ENCODE measurements around the gene JPT1. TPM values are rescaled to one million over a fixed set of nuclear protein-coding genes. Genes with fewer than 3 reads are reported as not detected.

JPT1 gene
- total and polyA plus RNA-seq, 4 donors: 35.1 to 140 (median 97.1) TPM

GRCh38 chr17:75191584-75191983, 37.3 kb upstream of the JPT1 start:
- Histone ChIP-seq H3K4me3 (no peak overlapping the region), H3K4me1 (ENCODE audit: control insufficient read depth in 5 of 5, insufficient read depth in 5 of 5, low read length in 5 of 5) (no peaks in the 10 kb centered on the region), H3K27ac (ENCODE audit: low read depth in 1 of 2, low read length in 1 of 2) (no peak overlapping the region), H3K9ac (ENCODE audit: insufficient read depth in 1 of 2, low read length in 2 of 2) (no peak overlapping the region), H3K27me3 (ENCODE audit: control insufficient read depth in 3 of 3, insufficient read depth in 3 of 3, low read length in 2 of 3) (no peaks in the 10 kb centered on the region), H3K36me3 (ENCODE audit: control insufficient read depth in 4 of 4, insufficient read depth in 4 of 4, low read length in 4 of 4) (no peaks in the 10 kb centered on the region), H3K9me3 (ENCODE audit: control insufficient read depth in 4 of 4, insufficient read depth in 3 of 4, low read length in 3 of 4) (no peaks in the 10 kb centered on the region)
- 58 to 70% methylated on average over 4 of the region's 4 CpGs for WGBS, 2 donors
- ATAC-seq (ENCODE audit: insufficient read depth, low FRiP score): no peak
- no peak for TF ChIP-seq CTCF (IDR thresholded peaks at IDR 0.05; ENCODE audit: control extremely low read depth, extremely low read depth)
- peak in 1 of 3 donors; percentile 28 for DNase-seq

- no peaks in the 10 kb centered on the region for H3K9me3 ChIP-seq (ENCODE audit: control insufficient read depth in 4 of 4, insufficient read depth in 3 of 4, low read length in 3 of 4)
- H3K4me1 ChIP-seq (ENCODE audit: control insufficient read depth in 5 of 5, insufficient read depth in 5 of 5, low read length in 5 of 5): no peaks in the 10 kb centered on the region
- TF ChIP-seq CTCF (IDR thresholded peaks at IDR 0.05; ENCODE audit: control extremely low read depth, extremely low read depth): no peak
- H3K36me3 ChIP-seq (ENCODE audit: control insufficient read depth in 4 of 4, insufficient read depth in 4 of 4, low read length in 4 of 4): no peaks in the 10 kb centered on the region
- WGBS, 2 donors: 92 to 95% methylated on average over 6 of the region's 6 CpGs
- no peak for ATAC-seq (ENCODE audit: insufficient read depth, low FRiP score)
- no peak overlapping the region for H3K4me3 ChIP-seq
- no peak overlapping the region for H3K9ac ChIP-seq (ENCODE audit: insufficient read depth in 1 of 2, low read length in 2 of 2)
- no peak for DNase-seq
- H3K27me3 ChIP-seq (ENCODE audit: control insufficient read depth in 3 of 3, insufficient read depth in 3 of 3, low read length in 2 of 3): no peaks in the 10 kb centered on the region
- no peak overlapping the region for H3K27ac ChIP-seq (ENCODE audit: low read depth in 1 of 2, low read length in 1 of 2)
Measured at GRCh38 chr17:75188614-75189013, 34.3 kb upstream of the JPT1 start.

GRCh38 chr17:75183999-75184884, 29.9 kb upstream of the JPT1 start:
- Histone ChIP-seq H3K4me1 (ENCODE audit: control insufficient read depth in 5 of 5, insufficient read depth in 5 of 5, low read length in 5 of 5) (peaks cover 0 to 7% (median 0%) of the 10 kb centered on the region in 5 donors), H3K27me3 (ENCODE audit: control insufficient read depth in 3 of 3, insufficient read depth in 3 of 3, low read length in 2 of 3) (no peaks in the 10 kb centered on the region), H3K9me3 (ENCODE audit: control insufficient read depth in 4 of 4, insufficient read depth in 3 of 4, low read length in 3 of 4) (no peaks in the 10 kb centered on the region), H3K9ac (ENCODE audit: insufficient read depth in 1 of 2, low read length in 2 of 2) (no peak overlapping the region), H3K4me3 (no peak overlapping the region), H3K27ac (ENCODE audit: low read depth in 1 of 2, low read length in 1 of 2) (no peak overlapping the region), H3K36me3 (ENCODE audit: control insufficient read depth in 4 of 4, insufficient read depth in 4 of 4, low read length in 4 of 4) (peaks cover 0 to 6% (median 3%) of the 10 kb centered on the region in 4 donors)
- DNase-seq (no peak), ATAC-seq (ENCODE audit: insufficient read depth, low FRiP score) (no peak)
- TF ChIP-seq CTCF (IDR thresholded peaks at IDR 0.05; ENCODE audit: control extremely low read depth, extremely low read depth): no peak
- 95% methylated on average over 9 of the region's 9 CpGs for WGBS, 2 donors

Measured in lung (tissue), 12 donors.